Myocyte (in vitro differentiated cells): ENCODE measurements around the gene SPTBN5. TPM values are rescaled to one million over a fixed set of nuclear protein-coding genes. Genes with fewer than 3 reads are reported as not detected.
A peak's percentile ranks its signal among the peaks of the same experiment; 100 is the strongest.

Experiments
- DNase-seq: peaks from one replicate; pipeline ENCODE4 v3.0.0-alpha.2; 2012; ENCODE audit warnings: low read depth
- polyA plus RNA-seq: library from polyadenylated mRNA; unstranded; fragments of >200 nt; gene quantifications from one replicate; pipeline ENCODE4 v1.2.1, GENCODE V29; 2012; ENCODE audit warnings: missing spikeins
- total RNA-seq: library from RNA; depleted of rRNA; stranded (reverse); fragments of >200 nt; gene quantifications from 2 replicates; pipeline ENCODE4 v1.2.3, GENCODE V29; 2014

The SPTBN5 gene
- 0.26 and 0.45 TPM in 2 replicates for total RNA-seq
- polyA plus RNA-seq: 2.2 TPM

DNA sequence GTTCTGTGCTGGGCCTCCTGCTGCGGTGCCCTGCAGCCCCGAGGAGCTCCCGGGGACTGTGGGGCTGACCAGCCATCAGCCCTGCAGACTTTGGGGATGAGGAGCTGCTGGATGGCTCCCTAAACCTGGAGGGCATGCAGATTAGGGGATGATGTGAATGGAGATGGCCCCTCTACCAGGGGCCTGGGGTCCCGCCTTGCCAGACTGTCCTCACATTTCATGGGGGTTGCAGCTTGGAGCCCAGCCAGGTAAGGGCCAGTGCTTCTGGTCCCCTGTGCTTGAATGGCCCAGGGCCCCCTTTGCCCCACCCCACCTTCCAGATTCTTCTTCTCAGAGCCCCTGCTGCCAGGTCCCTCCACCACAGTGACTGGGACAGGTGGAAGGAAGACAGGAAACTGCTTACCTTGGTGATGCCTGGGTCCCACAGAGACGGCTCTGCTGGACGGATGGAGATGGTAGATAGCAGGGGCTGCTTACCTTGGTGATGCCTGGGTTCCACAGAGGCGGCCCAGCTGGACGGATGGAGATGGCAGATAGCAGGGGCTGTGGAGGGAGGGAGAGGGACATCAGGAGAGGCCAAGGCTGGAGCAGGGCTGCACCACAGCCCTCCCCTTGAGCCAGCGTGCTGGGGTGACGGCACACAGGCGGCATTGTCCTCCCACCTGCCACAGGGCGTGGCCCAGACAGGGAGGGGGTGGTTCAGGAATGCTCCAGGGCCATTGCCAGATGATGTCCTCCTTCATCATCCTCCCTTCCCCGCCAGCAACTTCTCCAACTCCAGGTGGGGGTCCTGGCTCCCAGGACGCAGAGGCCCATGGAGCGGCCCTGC, at the start of gene SPTBN5:
SPTBN5 (minus strand) TSS at position 632 of the 829 bp plus-strand sequence; CDS start at position 76, 556 bp downstream.
- no peak for DNase-seq

GRCh38 chr15:41942886-41943285, 49.0 kb upstream of the SPTBN5 start:
- DNase-seq: no peak

DNA sequence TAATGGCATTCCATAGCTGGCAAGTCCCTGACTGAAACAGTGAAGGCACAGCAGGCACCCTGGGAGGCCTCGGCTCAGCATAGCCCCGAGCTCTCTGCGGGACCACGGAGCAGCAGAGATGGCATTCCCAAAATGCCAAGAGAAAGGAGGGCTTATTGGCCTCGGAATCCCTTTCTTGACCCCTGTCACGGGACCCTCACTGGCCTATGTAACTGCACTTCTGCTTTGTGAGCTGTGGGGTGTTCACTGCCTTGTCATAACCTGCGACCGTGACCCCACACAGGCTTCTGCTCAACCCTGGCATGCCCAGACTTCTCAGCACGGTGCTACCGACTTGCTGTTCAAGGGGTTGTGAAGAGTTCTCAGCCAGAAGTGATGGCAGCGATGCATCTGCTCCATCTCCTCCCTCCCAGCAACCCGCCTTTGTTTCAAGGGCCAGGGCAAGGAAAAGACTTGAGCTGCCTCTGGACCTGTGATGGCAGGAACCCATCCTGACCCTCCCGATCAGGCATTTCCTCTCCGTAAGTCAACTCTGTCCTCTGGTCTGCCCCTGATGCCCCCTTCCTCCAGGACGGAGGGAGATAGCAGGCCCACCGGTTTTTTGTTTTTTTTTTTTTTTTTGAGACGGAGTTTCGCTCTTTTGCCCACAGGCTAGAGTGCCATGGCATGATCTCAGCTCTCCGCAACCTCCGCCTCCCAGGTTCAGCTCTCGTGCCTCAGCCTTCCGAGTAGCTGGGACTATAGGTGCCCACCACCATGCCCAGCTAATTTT, 48.0 kb upstream of the SPTBN5 start:
- no peak for DNase-seq

GRCh38 chr15:41940441-41940857, 46.6 kb upstream of the SPTBN5 start:
- DNase-seq: peak; percentile 92

- DNase-seq: no peak
These were observed 46.1 kb upstream of the SPTBN5 start for GRCh38 chr15:41939986-41940385.

GRCh38 chr15:41937568-41937923, 43.7 kb upstream of the SPTBN5 start:
- no peak for DNase-seq

GRCh38 chr15:41936649-41937567, 43.1 kb upstream of the SPTBN5 start:
- DNase-seq: no peak

DNA sequence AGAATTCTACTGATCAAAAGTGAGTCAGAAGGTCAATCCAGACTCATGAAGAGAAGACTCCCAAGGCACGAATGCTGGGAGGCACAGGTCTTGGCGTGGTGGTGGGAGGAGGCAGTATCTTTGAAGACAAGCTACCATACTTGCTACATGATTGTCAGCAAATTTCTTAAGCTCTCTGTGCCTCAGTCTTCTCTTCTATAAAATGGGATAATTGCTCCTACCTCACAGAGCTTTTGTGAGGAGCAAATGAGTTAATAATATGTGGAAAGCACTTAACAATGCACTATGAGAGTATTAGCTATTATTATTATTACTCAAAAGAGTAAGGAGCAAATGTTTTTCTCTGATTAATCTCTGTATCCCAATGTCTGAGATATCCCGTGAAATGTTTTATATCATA, 42.3 kb upstream of the SPTBN5 start:
- DNase-seq: no peak

DNA sequence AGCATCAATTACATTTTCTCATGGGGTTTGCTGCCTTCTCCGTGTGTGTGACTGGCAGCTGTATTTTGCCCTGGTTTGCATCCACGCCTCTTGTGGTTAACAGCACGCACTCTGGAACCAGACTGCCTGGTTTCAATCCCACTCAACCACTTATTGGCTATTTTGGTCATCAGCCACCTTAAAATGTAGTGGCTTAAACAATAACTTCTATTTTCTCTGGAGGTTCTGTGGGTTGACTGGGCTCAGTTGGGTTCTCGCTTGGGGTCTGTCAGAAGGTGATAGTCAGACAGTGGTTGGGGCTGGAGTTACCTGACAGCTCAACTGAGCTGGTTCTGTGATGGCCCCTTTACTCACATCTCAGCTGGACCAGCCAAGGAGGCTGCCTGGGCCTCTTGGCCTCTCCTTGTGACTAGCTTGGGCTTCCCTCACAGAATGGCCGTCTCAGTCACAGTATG, 41.7 kb upstream of the SPTBN5 start:
- DNase-seq: peak; percentile 81

GRCh38 chr15:41934843-41935242, 41.0 kb upstream of the SPTBN5 start:
- DNase-seq: no peak

GRCh38 chr15:41933771-41934170, 39.9 kb upstream of the SPTBN5 start:
- DNase-seq: no peak

DNA sequence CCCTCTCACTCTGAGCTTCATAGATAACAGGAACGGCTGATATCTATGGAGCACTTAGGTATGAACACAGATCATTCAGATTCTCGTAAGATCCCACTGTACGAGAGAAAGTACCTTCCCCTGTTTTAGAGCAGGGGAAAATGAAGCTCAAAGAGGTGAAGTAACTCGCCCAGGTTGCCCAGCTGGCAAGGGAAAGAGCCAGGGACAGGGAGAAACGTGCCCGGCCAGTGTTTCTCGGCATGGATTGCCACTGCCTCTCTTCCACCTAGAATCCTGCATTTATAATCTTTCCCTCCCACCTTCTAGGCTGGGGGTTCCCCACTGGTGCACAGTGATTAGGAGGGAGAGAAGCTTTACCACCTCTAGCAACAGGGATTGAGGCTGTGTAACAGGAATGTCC, 39.5 kb upstream of the SPTBN5 start:
- DNase-seq: no peak

DNA sequence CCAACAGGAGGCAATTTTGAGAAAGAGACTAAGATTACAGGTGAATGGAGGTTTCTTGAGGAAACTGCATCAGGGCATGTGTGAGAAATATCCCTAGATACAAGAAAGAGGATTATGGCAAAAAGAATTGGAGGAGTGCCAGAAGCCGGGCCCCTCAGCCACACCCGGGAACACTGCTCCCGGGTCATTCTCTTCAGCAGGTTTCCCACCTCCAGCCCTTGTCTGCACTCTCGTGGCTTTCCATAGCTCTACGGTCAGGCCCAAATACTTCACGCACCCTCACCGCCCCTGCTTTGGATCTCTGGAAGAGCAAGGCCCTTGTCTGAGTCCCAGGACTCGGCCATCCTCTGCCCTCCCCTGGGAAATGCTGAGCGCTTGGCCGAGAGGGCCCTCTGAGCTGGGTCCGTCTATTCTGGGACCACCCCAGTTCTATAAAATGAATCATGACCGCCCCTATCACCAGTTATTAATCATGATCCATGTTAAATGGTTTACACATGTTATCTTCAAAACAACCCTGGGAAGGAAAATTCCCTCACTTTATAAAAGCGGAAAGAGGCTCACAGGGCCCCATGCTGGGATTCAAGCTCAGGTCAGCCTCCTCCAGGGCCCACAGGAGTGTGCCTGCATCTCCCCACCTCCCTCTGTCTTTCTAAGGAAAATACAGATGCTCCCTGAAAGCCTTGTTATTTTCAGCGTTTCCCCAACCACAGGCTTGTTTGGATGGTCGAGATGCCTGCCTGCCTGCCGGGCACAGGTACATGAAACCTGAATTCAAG, 38.8 kb upstream of the SPTBN5 start:
- DNase-seq: no peak

DNA sequence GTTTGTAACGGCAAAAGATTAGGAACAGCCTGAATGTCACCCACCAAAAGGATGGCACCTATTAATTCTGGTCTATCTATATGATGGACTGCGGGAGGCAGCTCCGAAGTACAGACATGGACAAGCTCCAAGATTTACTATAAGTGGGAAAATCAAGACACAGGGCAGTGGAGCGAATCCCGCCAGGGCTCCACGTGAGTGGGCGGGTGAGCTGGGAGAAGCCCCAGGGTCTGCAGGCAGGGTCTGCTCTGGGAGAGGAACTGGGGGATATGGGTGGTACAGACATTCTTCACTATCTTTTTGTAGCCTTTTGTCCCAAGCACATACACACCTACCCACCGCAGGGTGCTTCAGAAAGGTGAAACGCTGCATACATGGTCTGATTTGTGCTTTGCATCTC, 38.2 kb upstream of the SPTBN5 start:
- DNase-seq: no peak

- DNase-seq: no peak
These were observed 37.0 kb upstream of the SPTBN5 start for GRCh38 chr15:41930867-41931222.

- DNase-seq: peak; percentile 92
These were observed 36.5 kb upstream of the SPTBN5 start for GRCh38 chr15:41930221-41930866.

GRCh38 chr15:41928637-41929620, 35.1 kb upstream of the SPTBN5 start:
- no peak for DNase-seq

GRCh38 chr15:41928100-41928499, 34.2 kb upstream of the SPTBN5 start:
- no peak for DNase-seq

DNA sequence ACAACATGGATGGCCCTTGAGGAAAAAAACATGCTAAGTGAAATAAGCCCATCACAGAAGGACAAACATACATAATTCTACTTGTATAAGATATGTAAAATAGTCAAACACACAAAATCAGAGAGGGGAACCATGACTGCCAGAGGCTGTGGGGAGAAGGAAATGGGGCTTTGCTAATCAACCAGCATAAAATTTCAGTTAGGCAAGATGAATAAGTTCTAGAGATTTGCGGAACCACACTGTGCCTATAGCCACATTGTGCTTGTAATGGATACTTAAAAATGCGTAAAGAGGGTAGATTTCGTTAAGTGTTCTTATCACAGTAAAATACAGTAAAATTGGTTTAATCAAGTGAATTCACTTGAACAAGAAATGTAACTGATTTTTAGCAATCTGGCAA, 33.7 kb upstream of the SPTBN5 start:
- no peak for DNase-seq
